Measurements from ENCODE around the gene SPNS2.

DNA sequence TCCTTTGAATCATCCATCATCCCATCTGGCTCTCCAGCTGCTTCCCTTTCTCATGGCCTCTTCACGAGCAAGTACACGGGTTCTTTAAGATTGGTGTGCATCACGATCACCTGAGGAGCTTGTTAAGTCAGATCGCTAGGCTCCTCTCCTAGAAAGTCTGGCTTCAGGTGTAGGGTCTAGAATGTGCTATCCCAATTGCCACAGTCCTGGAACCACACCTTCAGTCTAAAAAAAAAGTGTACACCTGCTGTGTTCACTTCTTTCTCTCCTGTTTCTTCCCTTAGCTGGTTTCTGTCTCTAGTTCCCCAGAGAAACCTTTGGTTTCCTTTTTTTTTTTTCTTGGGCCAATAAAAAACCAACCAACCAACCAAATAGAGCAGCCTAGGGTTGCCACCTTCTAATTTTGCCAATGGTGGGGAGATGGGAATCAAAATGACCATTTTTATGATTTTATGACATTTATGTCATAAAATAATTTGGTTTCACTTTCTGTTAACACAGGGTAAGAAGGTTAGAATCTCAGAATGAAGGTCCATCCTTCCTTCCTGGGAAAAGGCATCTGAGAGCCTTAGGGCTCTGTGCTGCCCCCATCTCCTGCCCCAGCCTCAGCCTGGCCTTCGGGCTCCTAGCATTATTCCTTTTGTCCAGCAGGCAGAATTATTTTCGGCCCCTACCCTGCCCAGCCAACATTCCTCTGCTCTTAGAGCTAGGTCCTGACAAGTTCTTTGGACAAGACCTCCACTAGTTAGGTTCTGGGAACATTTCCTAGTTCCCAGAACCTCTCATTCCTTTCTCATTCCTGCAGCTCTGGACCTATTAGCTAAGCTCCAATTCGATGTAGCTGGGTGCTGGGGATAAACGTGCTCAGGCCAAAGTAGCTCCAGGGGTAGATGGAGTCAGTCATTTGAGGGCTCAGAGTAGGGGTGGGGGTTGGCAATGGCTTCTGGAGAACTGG lies 63.6 kb downstream of the SPNS2 start:
- TF ChIP-seq POLR2AphosphoS5 (IDR thresholded peaks at IDR 0.05; ENCODE audit: borderline replicate concordance, low read depth, low read length) (no peak), EZH2 (IDR thresholded peaks at IDR 0.05) (no peak)

All from SK-N-MC (cell line).